ENCODE measurements around the gene OR13C4.

OR13C4 gene

GRCh38 chr9:104527109-104527508 lies at the start of gene OR13C4:
Gene OR13C4, minus strand, starts transcription at chr9:104527209. Its CDS starts 0 bp downstream, at chr9:104527209.
- TF ChIP-seq CTCF (IDR thresholded peaks at IDR 0.05; ENCODE audit: borderline replicate concordance, insufficient read depth, low read depth, low read length): no peak
- no peak within 1 kb of the TSS for H3K4me3 ChIP-seq (ENCODE audit: low read depth, low read length)

- no peak overlapping the region for H3K4me3 ChIP-seq (ENCODE audit: low read depth, low read length)
- no peak for TF ChIP-seq CTCF (IDR thresholded peaks at IDR 0.05; ENCODE audit: borderline replicate concordance, insufficient read depth, low read depth, low read length)
Observed at GRCh38 chr9:104575456-104575855, 48.4 kb upstream of the OR13C4 start.

GRCh38 chr9:104572612-104573011 lies 45.6 kb upstream of the OR13C4 start:
- TF ChIP-seq CTCF (IDR thresholded peaks at IDR 0.05; ENCODE audit: borderline replicate concordance, insufficient read depth, low read depth, low read length): no peak
- H3K4me3 ChIP-seq (ENCODE audit: low read depth, low read length): no peak overlapping the region

GRCh38 chr9:104568868-104569267 lies 41.9 kb upstream of the OR13C4 start, which contains the start of gene OR13C8:
Gene OR13C8, plus strand, starts transcription at chr9:104569168. Its CDS starts 0 bp downstream, at chr9:104569168.
- H3K4me3 ChIP-seq (ENCODE audit: low read depth, low read length): no peak within 1 kb of the TSS
- TF ChIP-seq CTCF (IDR thresholded peaks at IDR 0.05; ENCODE audit: borderline replicate concordance, insufficient read depth, low read depth, low read length): no peak

- TF ChIP-seq CTCF (IDR thresholded peaks at IDR 0.05; ENCODE audit: borderline replicate concordance, insufficient read depth, low read depth, low read length): no peak
- H3K4me3 ChIP-seq (ENCODE audit: low read depth, low read length): no peak overlapping the region
Observed at GRCh38 chr9:104564358-104564757, 37.3 kb upstream of the OR13C4 start.

GRCh38 chr9:104556830-104557634 lies 30.0 kb upstream of the OR13C4 start:
- TF ChIP-seq CTCF (IDR thresholded peaks at IDR 0.05; ENCODE audit: borderline replicate concordance, insufficient read depth, low read depth, low read length): no peak

GRCh38 chr9:104555521-104555920 lies 28.5 kb upstream of the OR13C4 start:
- TF ChIP-seq CTCF (IDR thresholded peaks at IDR 0.05; ENCODE audit: borderline replicate concordance, insufficient read depth, low read depth, low read length): no peak
- no peak overlapping the region for H3K4me3 ChIP-seq (ENCODE audit: low read depth, low read length)

More at GRCh38 chr9:104556830-104557634, 30.0 kb upstream of the OR13C4 start:
- no peak overlapping the region for H3K4me3 ChIP-seq (ENCODE audit: low read depth, low read length)

Data from GM12875 (cell line).